ENCODE data around the gene TECTB. TPM values are rescaled to one million over a fixed set of nuclear protein-coding genes. Genes with fewer than 3 reads are reported as not detected.

Gene TECTB
- total and polyA plus RNA-seq, 9 of the 15 experiments (the other 6 are each of a cell fraction or from before 2014, with no cell fraction given): not detected

DNA sequence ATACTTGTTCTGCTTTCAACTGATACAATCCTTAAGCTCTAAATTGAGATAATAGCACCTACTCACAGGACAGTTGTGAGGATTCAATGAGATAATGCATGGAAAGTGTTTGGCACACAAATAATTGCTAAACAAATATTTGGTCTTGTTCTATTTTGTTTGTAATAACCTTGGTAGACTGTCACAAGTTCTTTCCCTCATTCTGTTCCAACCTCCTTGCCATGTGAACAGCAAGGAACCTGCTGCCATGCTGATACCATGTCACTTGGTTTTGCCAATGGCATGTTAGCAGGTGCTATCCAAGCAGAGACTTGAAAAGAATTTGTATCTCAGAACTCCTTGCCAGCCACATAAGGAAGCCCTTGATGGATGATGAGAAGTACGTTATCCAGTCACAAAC, 24.8 kb upstream of the TECTB start (continued):
- TF ChIP-seq, protein P1, sequence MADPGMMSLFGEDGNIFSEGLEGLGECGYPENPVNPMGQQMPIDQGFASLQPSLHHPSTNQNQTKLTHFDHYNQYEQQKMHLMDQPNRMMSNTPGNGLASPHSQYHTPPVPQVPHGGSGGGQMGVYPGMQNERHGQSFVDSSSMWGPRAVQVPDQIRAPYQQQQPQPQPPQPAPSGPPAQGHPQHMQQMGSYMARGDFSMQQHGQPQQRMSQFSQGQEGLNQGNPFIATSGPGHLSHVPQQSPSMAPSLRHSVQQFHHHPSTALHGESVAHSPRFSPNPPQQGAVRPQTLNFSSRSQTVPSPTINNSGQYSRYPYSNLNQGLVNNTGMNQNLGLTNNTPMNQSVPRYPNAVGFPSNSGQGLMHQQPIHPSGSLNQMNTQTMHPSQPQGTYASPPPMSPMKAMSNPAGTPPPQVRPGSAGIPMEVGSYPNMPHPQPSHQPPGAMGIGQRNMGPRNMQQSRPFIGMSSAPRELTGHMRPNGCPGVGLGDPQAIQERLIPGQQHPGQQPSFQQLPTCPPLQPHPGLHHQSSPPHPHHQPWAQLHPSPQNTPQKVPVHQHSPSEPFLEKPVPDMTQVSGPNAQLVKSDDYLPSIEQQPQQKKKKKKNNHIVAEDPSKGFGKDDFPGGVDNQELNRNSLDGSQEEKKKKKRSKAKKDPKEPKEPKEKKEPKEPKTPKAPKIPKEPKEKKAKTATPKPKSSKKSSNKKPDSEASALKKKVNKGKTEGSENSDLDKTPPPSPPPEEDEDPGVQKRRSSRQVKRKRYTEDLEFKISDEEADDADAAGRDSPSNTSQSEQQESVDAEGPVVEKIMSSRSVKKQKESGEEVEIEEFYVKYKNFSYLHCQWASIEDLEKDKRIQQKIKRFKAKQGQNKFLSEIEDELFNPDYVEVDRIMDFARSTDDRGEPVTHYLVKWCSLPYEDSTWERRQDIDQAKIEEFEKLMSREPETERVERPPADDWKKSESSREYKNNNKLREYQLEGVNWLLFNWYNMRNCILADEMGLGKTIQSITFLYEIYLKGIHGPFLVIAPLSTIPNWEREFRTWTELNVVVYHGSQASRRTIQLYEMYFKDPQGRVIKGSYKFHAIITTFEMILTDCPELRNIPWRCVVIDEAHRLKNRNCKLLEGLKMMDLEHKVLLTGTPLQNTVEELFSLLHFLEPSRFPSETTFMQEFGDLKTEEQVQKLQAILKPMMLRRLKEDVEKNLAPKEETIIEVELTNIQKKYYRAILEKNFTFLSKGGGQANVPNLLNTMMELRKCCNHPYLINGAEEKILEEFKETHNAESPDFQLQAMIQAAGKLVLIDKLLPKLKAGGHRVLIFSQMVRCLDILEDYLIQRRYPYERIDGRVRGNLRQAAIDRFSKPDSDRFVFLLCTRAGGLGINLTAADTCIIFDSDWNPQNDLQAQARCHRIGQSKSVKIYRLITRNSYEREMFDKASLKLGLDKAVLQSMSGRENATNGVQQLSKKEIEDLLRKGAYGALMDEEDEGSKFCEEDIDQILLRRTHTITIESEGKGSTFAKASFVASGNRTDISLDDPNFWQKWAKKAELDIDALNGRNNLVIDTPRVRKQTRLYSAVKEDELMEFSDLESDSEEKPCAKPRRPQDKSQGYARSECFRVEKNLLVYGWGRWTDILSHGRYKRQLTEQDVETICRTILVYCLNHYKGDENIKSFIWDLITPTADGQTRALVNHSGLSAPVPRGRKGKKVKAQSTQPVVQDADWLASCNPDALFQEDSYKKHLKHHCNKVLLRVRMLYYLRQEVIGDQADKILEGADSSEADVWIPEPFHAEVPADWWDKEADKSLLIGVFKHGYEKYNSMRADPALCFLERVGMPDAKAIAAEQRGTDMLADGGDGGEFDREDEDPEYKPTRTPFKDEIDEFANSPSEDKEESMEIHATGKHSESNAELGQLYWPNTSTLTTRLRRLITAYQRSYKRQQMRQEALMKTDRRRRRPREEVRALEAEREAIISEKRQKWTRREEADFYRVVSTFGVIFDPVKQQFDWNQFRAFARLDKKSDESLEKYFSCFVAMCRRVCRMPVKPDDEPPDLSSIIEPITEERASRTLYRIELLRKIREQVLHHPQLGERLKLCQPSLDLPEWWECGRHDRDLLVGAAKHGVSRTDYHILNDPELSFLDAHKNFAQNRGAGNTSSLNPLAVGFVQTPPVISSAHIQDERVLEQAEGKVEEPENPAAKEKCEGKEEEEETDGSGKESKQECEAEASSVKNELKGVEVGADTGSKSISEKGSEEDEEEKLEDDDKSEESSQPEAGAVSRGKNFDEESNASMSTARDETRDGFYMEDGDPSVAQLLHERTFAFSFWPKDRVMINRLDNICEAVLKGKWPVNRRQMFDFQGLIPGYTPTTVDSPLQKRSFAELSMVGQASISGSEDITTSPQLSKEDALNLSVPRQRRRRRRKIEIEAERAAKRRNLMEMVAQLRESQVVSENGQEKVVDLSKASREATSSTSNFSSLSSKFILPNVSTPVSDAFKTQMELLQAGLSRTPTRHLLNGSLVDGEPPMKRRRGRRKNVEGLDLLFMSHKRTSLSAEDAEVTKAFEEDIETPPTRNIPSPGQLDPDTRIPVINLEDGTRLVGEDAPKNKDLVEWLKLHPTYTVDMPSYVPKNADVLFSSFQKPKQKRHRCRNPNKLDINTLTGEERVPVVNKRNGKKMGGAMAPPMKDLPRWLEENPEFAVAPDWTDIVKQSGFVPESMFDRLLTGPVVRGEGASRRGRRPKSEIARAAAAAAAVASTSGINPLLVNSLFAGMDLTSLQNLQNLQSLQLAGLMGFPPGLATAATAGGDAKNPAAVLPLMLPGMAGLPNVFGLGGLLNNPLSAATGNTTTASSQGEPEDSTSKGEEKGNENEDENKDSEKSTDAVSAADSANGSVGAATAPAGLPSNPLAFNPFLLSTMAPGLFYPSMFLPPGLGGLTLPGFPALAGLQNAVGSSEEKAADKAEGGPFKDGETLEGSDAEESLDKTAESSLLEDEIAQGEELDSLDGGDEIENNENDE (IDR thresholded peaks at IDR 0.05; ENCODE audit: low read depth, low read length): no peak
- TF ChIP-seq HDAC3 (IDR thresholded peaks at IDR 0.05; ENCODE audit: borderline replicate concordance, partially characterized antibody): no peak
- TF ChIP-seq GTF2A2 (tag; IDR thresholded peaks at IDR 0.05): no peak
- TF ChIP-seq ZNF445 (CRISPR knock-in tag; IDR thresholded peaks at IDR 0.05; ENCODE audit: low read depth): no peak
